ENCODE results near the gene IMMP2L. TPM values are rescaled to one million over a fixed set of nuclear protein-coding genes. Genes with fewer than 3 reads are reported as not detected.

IMMP2L gene
- polyA plus RNA-seq, 4 donors, result 38.6 to 48.8 (median 40.6) TPM

DNA sequence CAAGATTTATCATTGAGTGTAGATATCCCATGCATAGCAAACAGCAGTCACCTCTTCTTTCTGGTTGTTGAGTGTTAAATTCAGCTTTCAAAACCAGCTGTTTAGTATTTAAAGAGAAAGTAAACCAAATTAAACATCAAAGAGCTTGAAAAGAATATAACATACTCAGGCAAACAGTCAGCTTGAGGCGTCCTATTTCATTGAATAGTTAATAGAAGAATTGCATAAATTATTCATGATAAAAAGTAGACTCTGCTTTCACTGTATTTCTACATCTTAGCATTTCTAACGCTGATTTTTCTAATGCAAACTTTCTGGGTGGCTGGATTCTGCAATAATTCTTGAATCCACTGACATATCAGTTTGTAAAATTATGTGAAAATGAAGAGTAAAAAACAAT lies 935.9 kb downstream of the IMMP2L start:
- DNase-seq (ENCODE audit: low read depth in 4 of 4, low spot score in 2 of 4), result no peak

DNA sequence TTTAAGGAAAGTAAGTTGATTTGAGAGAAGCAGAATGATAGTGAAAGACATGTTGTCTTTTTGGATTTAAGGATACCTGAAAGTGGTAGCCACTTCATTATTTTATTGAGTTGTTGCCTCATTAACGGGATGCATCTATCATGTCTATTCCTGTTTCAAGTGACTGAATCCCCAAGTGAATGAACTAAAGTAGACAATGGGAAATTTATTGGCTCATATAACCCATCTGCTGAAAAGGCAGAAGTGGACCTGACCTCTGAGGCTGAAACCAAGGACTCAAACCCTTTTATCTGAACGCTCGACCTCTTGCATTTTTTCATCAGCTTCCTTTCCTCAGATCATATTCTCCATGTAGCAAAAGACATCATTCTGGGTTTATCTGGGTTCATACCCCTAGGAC lies 937.0 kb downstream of the IMMP2L start:
- DNase-seq (ENCODE audit: low read depth in 4 of 4, low spot score in 2 of 4), result peak in 1 of 4 donors; percentile 2

GRCh38 chr7:110623436-110623835 lies 938.9 kb downstream of the IMMP2L start:
- no peak for DNase-seq (ENCODE audit: low read depth in 4 of 4, low spot score in 2 of 4)

GRCh38 chr7:110621289-110621688 lies 941.0 kb downstream of the IMMP2L start:
- no peak for DNase-seq (ENCODE audit: low read depth in 4 of 4, low spot score in 2 of 4)

GRCh38 chr7:110620110-110620735 lies 942.1 kb downstream of the IMMP2L start:
- no peak for DNase-seq (ENCODE audit: low read depth in 4 of 4, low spot score in 2 of 4)

All from left renal cortex interstitium (tissue), 4 donors.